Endometrial microvascular endothelial cells (primary cell): ENCODE results near the gene MGLL. TPM values are rescaled to one million over a fixed set of nuclear protein-coding genes. Genes with fewer than 3 reads are reported as not detected.

Source experiments
- in situ Hi-C: cut with HindIII; loops from 2 replicates; pipeline ENCODE4 v1.10.0; 2017; ENCODE audit warnings: low sequenced_read_pairs, low pct_unique_long_range_greater_than_20kb; ENCODE audit errors: inconsistent ontology term
- total RNA-seq: library from RNA; depleted of rRNA; stranded (reverse); fragments of >200 nt; gene quantifications from one replicate; pipeline ENCODE4 v1.2.3, GENCODE V29; 2015; ENCODE audit errors: inconsistent ontology term

MGLL gene
- total RNA-seq, 1 donor from 2014 or later, result 138 TPM

DNA sequence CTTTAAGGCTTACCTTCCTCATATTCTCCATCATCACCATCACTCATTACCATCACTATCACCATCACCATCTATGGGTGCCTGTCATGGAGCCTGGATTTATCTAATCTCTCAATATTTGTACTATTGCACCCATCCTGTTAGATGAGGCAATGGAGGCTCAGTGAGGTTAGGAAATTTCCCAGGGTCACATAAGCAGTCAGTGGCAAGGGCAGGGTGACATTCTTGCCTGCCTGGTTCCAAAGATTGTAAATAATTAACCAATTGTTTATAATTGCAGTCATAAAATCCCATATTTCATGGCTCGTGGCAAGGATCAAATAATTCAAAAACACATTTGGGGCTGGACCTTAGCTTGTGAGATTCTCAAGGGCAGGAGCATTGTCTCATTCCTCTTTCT is 55.2 kb downstream of the MGLL start:
- in situ Hi-C loops, result no loop called here

DNA sequence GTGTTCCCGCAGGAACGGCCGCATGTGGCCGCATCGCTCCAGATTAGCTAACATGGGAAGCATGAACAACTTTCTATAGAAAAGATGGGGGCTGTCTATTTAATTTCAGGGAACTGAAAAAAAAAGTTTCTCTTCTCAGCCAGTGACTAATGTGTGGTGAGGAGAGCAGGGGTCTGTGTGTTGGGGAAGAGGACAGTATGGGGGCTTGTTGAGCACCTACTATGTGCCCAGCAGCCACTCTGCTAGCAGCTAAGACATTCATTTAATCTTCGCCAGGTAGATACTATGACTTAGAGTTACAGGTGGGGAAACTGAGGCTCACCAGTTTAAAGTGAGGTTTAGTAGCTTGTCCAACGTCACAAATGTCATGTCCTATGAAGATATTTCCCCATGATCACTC is 56.6 kb downstream of the MGLL start:
- in situ Hi-C loops, result no loop called here

DNA sequence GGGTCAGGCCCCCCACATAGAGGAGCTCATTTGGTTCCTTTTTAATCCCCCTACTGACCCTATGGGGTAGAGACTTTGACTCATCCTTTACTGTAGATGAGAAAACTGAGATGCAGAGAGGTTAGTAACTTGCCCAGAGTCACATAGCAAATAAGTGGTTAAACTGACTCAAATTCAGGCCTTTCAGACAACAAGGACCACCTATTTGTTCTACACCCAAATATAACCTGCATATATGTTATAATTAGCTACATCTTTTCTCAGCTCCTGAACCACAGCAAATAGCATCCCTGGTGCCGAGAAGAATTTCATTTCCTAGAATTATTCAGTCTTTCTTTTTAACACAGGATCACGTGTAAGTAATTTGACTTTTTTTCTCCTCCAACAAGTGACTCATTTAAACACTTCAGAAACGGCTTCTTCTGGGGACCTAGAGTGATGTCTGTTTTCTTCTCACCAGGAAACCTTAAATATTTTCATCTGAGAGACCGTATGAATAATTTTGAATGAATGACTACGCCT is 57.4 kb downstream of the MGLL start:
- in situ Hi-C loops, result no loop called here

DNA sequence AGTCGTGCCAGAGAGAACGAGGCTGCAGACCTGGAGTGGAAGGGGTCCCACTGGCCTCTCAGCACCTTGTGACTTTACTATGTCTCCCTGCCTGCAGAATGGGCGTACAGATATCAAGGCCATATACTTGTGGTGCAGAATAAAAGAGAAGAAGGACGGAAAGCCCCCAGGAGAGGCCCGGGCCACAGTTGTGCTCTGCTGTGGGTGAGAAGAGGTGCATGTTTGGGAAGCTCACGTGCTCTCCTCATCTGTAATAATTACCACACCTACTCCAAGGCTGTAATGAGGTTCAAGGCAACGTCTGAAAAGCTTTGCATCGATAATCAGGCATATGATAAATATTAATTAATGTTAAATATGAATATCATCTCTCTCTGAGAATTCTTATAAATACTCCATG is 58.0 kb downstream of the MGLL start:
- in situ Hi-C loops, result no loop called here

DNA sequence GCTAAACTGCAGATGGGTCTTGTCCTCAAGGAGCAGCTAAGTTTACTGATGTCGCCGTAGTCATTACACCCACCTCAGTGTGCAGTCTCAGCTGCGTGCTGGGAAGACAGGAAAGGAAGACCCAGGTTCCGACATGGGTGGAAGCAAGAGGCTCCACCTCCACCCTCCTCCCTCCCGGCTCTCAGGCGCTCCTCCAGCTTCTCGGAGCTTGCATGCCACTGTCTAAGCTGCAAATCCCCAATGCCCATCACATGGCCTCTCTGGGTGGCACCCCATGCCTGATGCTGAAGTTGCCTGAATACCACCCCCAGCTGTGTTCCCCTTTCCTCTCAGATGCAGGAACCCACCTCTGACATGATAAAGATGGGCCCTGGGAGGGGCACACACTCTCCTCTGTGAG is 58.5 kb downstream of the MGLL start:
- in situ Hi-C loops, result no loop called here

DNA sequence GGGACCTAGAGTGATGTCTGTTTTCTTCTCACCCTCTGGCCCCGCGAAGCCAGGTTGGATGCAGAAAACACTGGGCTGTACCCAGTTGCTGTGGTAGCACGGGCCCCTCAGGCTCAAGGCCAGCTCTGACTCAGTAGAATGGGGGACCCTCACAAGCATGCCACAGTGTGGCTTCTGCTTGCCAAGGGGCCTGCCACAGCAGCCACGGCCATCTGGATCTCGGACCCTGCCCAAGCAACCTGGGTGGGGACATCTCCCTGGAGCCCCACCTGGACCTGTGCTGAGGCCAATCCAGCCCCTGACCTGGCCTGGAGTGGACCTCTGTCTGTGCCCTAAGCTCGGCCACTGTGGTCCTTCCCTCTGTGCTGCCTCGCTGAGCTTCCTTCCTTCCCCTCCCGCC is 59.0 kb downstream of the MGLL start:
- in situ Hi-C loops, result no loop called here

DNA sequence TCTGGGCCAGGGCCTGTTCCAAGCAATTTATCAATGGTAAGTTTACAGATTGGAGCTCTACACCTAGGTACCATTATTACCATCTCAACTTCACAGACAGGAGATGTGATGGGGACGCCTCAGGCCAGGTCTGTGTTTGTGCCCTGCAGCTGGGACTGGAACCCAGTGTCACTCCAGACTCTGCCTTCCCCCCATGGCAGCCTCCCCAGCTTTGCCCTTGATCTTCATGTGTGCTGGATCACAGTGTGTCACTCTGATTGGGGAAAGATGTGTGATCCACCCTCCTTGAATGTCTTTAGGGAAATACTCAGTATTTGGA is 59.6 kb downstream of the MGLL start:
- in situ Hi-C loops, result no loop called here

DNA sequence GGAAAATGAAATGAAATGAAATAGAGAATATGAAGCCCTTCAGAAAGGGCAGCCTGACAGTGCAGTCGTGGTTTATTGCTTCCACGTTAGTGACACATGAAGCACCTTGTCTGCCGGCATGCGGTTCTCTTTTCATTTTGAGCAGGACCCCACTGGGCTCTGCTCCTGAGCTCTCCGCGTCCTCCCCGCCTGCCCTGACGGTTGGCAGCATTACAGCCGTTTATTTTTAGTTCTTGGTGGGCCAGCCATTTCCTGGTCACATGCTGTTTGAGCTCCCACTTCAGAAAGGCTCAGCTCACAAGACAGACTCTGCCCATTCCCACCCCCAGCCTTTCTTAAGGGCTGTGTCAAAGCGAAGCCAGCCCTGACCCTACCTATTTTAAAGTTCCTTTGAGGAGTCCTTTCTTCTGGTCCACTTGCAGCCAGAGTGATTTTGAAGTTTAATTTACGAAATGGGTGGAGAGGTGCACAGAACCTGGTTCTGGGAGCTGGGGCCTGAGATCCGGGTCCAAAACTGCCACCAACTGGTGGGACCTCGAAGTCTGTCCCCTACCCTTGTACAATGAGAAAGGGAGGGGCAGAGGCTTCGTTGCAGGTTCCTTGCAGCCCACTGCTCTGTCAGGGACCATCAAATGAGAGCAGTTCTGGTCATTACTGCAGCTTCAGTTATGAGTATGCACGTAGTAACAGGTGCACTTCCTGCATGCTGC is 60.1 kb downstream of the MGLL start:
- in situ Hi-C loops, result no loop called here

DNA sequence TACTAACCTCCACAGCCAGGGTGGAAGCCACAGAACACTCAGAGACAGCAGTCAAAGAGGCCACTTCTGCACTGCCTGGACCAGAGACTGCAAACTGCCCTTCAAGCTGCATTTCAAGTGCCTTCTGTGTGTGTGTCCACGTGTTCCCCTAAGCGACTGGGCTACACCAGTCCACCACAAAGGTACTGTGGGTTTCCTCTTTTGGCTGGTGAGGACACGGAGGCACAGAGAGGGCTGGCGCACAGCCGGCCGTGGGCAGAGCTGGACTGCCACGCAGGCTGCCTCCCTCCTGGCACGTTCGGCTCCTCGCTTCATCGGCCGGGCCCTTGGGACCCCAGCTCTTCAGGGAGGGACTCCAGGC is 60.9 kb downstream of the MGLL start:
- in situ Hi-C loops, result no loop called here

DNA sequence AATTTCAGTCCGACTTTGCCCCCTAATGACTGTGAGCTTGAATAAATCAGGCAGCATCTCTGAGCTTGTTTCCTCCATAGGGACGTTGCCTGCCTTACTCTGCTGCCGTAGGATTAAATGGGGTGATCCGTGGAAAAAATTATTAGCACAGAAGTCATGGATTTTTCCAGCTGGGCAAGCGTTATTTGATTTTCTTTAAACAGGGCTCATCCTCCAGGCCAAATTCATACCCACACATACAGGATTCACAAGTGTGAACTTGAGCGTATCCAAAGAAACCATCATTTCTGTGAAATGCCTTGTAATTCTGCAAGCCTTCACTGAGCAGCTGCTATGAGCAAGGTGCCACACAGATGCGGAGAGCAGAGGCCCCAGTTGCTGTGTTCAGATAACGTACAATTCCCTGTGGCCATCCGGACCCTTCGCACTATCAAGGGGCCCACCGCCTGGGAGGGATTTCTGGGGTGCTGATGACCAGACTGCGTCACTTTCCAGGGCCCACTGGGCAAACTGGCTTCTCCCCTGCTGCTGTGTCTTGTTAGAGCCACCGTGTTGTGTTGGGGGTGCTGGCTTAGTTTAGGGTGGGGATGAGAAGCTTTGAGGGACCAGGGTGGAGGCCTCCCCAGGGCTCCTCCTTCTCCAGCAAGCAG is 61.4 kb downstream of the MGLL start:
- in situ Hi-C loops, result no loop called here

DNA sequence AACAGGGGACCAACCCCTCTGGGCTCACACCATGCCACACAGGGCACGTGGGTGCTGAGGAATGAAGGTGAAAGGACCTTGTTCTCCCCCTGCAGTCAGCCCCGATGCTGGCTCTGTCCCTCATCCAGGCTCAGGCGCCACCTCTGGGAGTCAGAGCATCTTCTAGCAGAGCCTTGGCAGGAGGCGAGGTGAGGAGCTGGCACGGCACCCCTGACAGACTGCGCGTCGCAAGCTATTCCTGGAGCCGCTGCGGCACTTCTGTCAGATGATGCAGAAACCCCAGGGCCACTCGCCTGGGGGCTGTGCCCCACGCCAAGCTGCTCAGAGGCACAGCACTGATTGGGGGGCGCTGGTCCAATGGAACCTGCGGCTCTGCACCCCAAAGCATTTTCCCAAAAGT is 62.0 kb downstream of the MGLL start:
- in situ Hi-C loops, result no loop called here

DNA sequence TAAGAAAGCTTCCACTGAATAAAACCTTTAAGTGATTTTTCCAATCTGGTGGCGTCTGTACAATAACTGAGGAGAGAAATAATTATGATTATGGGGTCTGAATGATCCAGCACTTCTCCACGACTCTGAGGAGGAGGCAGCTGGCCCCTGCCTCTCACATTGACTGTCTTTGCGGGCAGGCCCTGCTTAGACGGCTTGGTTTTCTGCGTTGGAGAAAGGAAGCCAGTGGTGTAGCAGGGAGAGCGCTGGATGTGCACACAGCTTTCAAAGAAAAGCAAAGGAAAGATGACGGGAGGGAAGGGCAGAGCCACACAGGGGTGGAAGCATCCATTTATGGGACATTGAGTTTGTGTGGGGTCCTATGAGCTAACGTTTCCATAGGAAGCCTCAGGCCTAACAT is 62.5 kb downstream of the MGLL start:
- in situ Hi-C loops, result no loop called here

DNA sequence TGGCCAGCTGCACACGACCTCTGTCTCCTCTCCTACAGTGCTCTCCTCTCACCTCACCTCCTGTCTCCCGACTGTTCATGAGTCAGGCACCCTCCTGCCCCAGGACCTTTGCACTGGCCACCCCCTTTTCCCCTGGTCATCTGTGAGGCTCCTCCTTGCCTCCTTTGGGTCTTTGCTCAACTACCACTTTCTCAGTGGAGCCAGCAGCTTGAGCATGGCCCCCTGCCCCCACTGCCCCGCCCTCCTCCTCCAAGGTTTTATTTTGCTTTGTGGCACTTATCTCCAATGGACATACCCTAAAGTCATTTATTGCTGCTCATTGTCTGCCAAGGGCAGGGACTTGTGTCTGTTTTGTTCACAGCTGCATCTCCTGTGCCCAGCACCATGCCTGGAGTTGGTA is 64.3 kb downstream of the MGLL start:
- in situ Hi-C loops, result no loop called here

DNA sequence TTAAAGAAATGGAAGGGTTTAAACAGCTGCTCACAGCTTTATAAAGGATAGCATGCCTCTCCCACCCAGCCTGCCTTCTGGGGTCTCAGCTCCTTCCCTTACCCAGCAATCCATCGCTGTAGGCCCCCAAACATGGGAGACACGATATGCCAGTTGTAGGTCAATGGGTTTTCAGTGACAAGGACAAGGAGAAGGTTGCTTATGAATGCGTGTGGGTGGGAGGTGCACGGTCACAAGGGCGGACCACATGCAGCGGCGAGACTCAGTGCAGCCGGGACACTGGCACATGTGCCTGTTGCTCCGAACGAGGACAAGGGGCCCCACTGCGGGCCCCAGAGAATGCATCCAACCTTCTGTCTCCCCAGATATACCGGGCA is 67.0 kb downstream of the MGLL start:
- in situ Hi-C loops, result no loop called here

DNA sequence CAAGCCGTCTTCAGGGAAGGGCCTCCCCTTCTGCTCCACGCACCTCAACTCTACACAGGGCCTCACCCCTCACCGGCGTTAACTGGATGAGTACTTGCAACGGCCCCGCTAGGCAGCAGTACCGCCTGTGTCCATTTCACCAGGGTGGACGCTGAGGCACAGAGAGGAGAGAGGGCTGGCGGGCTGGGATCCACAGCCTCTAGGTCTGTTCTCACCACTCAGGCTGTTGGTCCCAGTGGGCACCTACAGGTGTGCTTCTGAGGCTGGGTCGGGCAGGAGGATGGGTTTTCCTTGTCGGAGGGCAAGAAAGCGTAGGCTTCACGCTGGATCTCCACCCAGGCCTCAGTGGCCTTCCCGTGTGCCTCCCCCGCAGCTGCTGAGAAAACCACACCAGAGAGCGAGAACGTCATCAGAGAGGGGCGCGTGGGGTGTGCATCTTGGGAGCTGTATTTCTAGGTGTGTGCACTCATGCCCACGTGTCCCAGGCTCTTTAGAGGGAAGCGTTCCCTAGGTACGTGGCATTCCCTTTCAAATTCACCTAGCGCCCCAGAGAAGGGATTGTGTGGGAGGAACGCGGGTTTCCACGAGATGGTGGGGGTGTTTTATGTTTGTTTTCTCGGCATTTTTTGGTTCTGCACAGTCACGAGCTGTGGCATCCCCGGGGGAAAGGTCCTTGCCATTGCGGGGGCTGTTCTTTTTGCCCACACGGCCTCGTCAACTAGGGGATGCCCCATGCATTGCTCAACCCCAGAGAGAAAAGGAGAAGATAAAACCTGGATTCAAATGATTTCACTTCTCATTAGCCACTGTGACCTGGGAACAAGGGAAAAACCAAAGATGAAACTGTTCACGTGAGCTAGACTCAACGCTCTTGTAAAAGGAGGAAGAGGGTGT is 67.7 kb downstream of the MGLL start:
- in situ Hi-C loops, result no loop called here

DNA sequence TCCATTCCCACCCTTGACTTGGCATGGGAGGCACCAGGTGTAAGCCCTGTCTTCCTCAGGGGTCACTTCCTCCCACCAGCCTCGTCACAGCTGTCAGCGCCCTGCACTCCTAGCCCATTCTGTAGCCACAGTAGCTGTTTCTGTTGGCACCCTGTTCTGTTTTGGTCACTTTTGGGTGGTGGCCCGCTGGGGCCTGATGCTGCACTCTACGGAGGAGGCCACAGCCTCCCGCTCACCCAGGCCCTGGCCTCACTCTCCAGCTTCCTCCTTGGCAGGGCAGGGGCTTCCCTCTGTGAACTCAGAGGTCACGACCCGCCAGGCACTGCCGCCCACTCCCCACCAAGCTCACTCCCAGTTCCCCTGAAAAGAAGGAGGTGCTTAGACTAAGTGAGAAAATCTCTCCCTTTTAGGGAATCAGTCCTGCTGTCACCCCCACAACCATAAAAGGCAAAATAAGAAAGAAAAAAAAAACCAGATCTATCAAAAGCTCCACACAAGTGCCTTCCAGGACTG is 68.4 kb downstream of the MGLL start:
- in situ Hi-C loops, result no loop called here

DNA sequence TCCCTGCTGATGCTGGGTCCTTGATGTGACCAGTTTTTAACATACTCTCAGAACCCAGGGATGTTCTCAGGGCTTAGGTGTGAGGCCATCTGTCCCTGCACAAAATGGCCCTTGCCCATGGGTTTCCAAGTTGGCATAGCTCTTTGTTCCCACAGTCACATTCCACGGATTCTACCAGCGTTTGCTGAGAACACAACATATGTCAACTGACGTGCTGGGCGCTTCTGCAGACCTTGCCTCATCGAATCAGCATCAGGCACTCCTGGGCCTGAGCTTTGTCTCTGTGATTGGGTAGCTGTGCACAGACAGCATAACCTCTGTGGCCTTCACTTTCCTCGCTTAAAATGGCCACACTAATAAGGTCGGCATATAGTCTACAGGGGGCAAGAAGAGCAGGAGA is 69.0 kb downstream of the MGLL start:
- in situ Hi-C loops, result no loop called here

DNA sequence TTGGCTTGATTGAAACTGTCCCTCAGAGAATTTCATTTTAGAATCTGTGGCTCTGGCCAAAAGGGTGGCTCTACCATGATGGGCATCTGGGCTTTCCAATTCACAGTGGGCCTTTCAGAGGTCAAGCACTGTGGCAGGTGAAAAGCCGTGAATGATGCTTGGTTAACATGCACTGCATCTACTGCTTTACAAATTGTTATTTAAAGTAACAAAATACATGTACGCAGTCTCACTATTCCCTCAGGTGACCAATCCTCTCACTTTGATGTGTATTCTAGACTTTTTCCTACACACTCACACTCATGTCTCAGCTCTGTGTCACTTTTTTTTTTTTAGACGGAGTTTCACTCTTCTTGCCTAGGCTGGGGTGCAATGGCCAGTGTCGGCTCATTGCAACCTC is 70.5 kb downstream of the MGLL start:
- in situ Hi-C loops, result no loop called here

DNA sequence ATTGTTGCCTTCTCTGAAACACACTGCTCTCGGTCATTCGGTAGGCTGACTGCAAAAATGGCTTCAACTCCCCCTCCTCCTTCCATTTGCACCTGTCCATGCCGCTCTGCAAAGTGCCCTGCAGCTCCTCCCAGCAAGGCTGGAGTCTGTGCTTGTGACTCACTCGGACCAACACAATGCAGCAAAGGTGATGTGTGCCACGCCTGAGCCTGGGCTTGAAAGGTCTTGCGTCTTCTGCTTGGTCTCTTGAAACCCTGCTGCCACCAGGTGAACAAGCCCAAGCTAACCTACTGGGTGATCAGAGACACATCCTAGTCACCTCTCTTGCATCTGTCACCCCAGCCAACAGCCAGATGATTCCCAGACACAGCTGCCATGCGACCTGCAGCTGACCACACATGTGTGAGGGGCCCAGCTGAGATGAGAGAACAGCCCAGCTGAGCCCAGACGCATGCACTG is 71.1 kb downstream of the MGLL start:
- in situ Hi-C loops, result no loop called here
